ENCODE measurements around the gene ELANE.

The ELANE gene

GRCh38 chr19:900043-900301 lies 47.9 kb downstream of the ELANE start:
- DNase-seq, result no peak

GRCh38 chr19:900302-901111 lies 48.4 kb downstream of the ELANE start:
- DNase-seq, result no peak

- no peak for DNase-seq
Measured at GRCh38 chr19:901216-902092, 49.4 kb downstream of the ELANE start.

- no peak for DNase-seq
Measured at GRCh38 chr19:902093-902370, 49.9 kb downstream of the ELANE start.

GRCh38 chr19:902446-903226 lies 50.5 kb downstream of the ELANE start:
- DNase-seq, result no peak

- no peak for DNase-seq
Measured at GRCh38 chr19:903266-903797, 51.2 kb downstream of the ELANE start.

- no peak for DNase-seq
Measured at GRCh38 chr19:904545-904944, 52.4 kb downstream of the ELANE start.

Data from islet precursor cell (in vitro differentiated cells).